Motor neuron (in vitro differentiated cells): Measurements from ENCODE around the gene KARS1. TPM values are rescaled to one million over a fixed set of nuclear protein-coding genes. Genes with fewer than 3 reads are reported as not detected.
"Not testable (repeated sequence)": the region's sequence is repeated elsewhere in the genome, so short reads cannot be mapped to it uniquely, and the experiment has no call there.

Experiments
- ATAC-seq, 8 experiments: fragments of 200-7000 bp; cut with Tn5 transposase; replicated peaks in 6 of 8; 2 replicates each; pipeline ENCODE4 v1.8.0; 2021; ENCODE audit warnings: mild to moderate bottlenecking in 8 of 8, moderate library complexity in 8 of 8
- H3K27ac ChIP-seq, 2 donors: fragments of 250-450 bp; sonication (Bioruptor Pico); 2 replicates each; pipeline ENCODE4 v1.9.0; 2021; ENCODE audit warnings: antibody characterized with exemption in 2 of 2, mild to moderate bottlenecking in 2 of 2, moderate library complexity in 1 of 2
- H3K4me1 ChIP-seq, 2 donors: fragments of 250-450 bp; sonication (Bioruptor Pico); replicated peaks in 1 of 2; 2 replicates each; pipeline ENCODE4 v1.6.1; 2021; ENCODE audit warnings: antibody characterized with exemption in 2 of 2, mild to moderate bottlenecking in 2 of 2, moderate library complexity in 1 of 2
- H3K4me3 ChIP-seq, 5 donors: fragments of 250-450 bp; sonication (Bioruptor Pico); 2 replicates each; pipeline ENCODE4 v1.9.0; 2021; ENCODE audit warnings: antibody characterized with exemption in 5 of 5, mild to moderate bottlenecking in 5 of 5, moderate library complexity in 4 of 5
- WGBS, 10 experiments: fragments of 450-650 bp; shearing (Covaris generic); methylation state at CpG; one replicate each; pipeline ENCODE4 v1.0.0; 2022; 5-methylcytosine and 5-hydroxymethylcytosine counted together
- in situ Hi-C, 9 experiments: fragments of 400-800 bp; cut with MboI; loops; one replicate each; pipeline ENCODE4 v1.15.0; 2021; ENCODE audit warnings: low sequenced_read_pairs in 9 of 9, low pct_unique_long_range_greater_than_20kb in 2 of 9; ENCODE audit not compliant: unreplicated experiment in 9 of 9
- total RNA-seq, 8 experiments: library from RNA; unstranded; fragments of 300-600 nt; gene quantifications; 2 replicates each; pipeline versions ENCODE4 v1.2.3 to v1.2.4, GENCODE V29; 2022

The KARS1 gene
- total RNA-seq, 8 experiments from 2014 or later: 106 to 187 (median 127) TPM

GRCh38 chr16:75593825-75594820 is 53.3 kb downstream of the KARS1 start:
- peak in 7 of 8 experiments; percentile 47 to 93 (median 92) for ATAC-seq
- H3K4me1 ChIP-seq: peaks cover 17 to 27% of the 10 kb centered on the region in 2 donors
- H3K4me3 ChIP-seq: no peak overlapping the region
- H3K27ac ChIP-seq: peak overlapping the region; percentile 68 to 76
- WGBS, 10 experiments: 37 to 94% (median 57%) methylated on average over 3 to 13 of the region's 17 CpGs; no CpG with 5 or more reads in 1 of the 10 experiments
- in situ Hi-C loops: no loop called here

GRCh38 chr16:75593308-75593707 is 54.2 kb downstream of the KARS1 start:
- Histone ChIP-seq H3K4me1 (peaks cover 17 to 27% of the 10 kb centered on the region in 2 donors), H3K4me3 (no peak overlapping the region), H3K27ac (no peak overlapping the region)
- peak in 2 of 8 experiments; percentile 21 to 32 for ATAC-seq
- WGBS, 10 experiments: 70 to 100% (median 81%) methylated on average over 1 to 5 of the region's 6 CpGs; no CpG with 5 or more reads in 2 of the 10 experiments
- in situ Hi-C loops: no loop called here

- WGBS, 10 experiments: 20 to 100% (median 87%) methylated on average over 1 to 4 of the region's 9 CpGs; no CpG with 5 or more reads in 2 of the 10 experiments
- H3K27ac ChIP-seq, H3K4me3 ChIP-seq, in situ Hi-C loops, ATAC-seq: not testable (repeated sequence)
- peaks cover 17 to 27% of the 10 kb centered on the region in 2 donors for H3K4me1 ChIP-seq
These were observed 55.5 kb downstream of the KARS1 start for GRCh38 chr16:75591927-75592326.

GRCh38 chr16:75590920-75591843 is 56.3 kb downstream of the KARS1 start:
- no peak overlapping the region for H3K4me3 ChIP-seq
- ATAC-seq: peak in 4 of 8 experiments; percentile 80 to 97 (median 90)
- WGBS, 10 experiments: 0 to 93% (median 73%) methylated on average over 1 to 8 of the region's 8 CpGs
- H3K27ac ChIP-seq: no peak overlapping the region
- in situ Hi-C loops: no loop called here
- peaks cover 17 to 27% of the 10 kb centered on the region in 2 donors for H3K4me1 ChIP-seq

- no peak for ATAC-seq
- 0 to 100% (median 80%) methylated on average over 1 to 2 of the region's 3 CpGs; no CpG with 5 or more reads in 3 of the 10 experiments for WGBS, 10 experiments
These were observed 58.2 kb downstream of the KARS1 start for GRCh38 chr16:75589306-75589705.

GRCh38 chr16:75588716-75589115 is 58.7 kb downstream of the KARS1 start:
- no peak overlapping the region for H3K27ac ChIP-seq

More at GRCh38 chr16:75589306-75589705, 58.2 kb downstream of the KARS1 start:
- H3K27ac ChIP-seq: no peak overlapping the region
- peaks cover 5 to 14% of the 10 kb centered on the region in 2 donors for H3K4me1 ChIP-seq
- in situ Hi-C loops: no loop called here
- no peak overlapping the region for H3K4me3 ChIP-seq

GRCh38 chr16:75584108-75584507 is 63.4 kb downstream of the KARS1 start:
- in situ Hi-C loops: no loop called here
- peaks cover 0 to 5% of the 10 kb centered on the region in 2 donors for H3K4me1 ChIP-seq
- 42 to 100% (median 88%) methylated on average over 1 to 3 of the region's 3 CpGs; no CpG with 5 or more reads in 2 of the 10 experiments for WGBS, 10 experiments
- no peak overlapping the region for H3K4me3 ChIP-seq
- no peak for ATAC-seq
- no peak overlapping the region for H3K27ac ChIP-seq

More at GRCh38 chr16:75588716-75589115, 58.7 kb downstream of the KARS1 start:
- in situ Hi-C loops: no loop called here
- no peak overlapping the region for H3K4me3 ChIP-seq
- peaks cover 0 to 8% of the 10 kb centered on the region in 2 donors for H3K4me1 ChIP-seq
- no peak for ATAC-seq
- WGBS, 10 experiments: 60 to 100% (median 82%) methylated on average over 1 to 2 of the region's 4 CpGs; no CpG with 5 or more reads in 4 of the 10 experiments

GRCh38 chr16:75579281-75579834 is 68.1 kb downstream of the KARS1 start:
- in situ Hi-C loops: no loop called here
- WGBS, 10 experiments: 14 to 100% (median 80%) methylated on average over 1 to 7 of the region's 7 CpGs
- no peak overlapping the region for H3K4me3 ChIP-seq
- ATAC-seq: peak in 1 of 8 experiments; percentile 69
- H3K4me1 ChIP-seq: peaks cover 0 to 16% of the 10 kb centered on the region in 2 donors
- H3K27ac ChIP-seq: no peak overlapping the region

GRCh38 chr16:75578725-75579124 is 68.7 kb downstream of the KARS1 start:
- Histone ChIP-seq H3K27ac (no peak overlapping the region), H3K4me3 (no peak overlapping the region), H3K4me1 (peaks cover 0 to 16% of the 10 kb centered on the region in 2 donors)
- in situ Hi-C loops: no loop called here
- 71 to 100% (median 98%) methylated on average over 1 to 2 of the region's 2 CpGs for WGBS, 10 experiments
- ATAC-seq: no peak

GRCh38 chr16:75578212-75578611 is 69.3 kb downstream of the KARS1 start:
- no peak for ATAC-seq
- no peak overlapping the region for H3K4me3 ChIP-seq
- WGBS, 10 experiments: 89 to 100% (median 97%) methylated on average over 3 to 6 of the region's 7 CpGs; no CpG with 5 or more reads in 4 of the 10 experiments
- peaks cover 0 to 16% of the 10 kb centered on the region in 2 donors for H3K4me1 ChIP-seq
- no peak overlapping the region for H3K27ac ChIP-seq
- in situ Hi-C loops: no loop called here
